ES-I3 (cell line): ENCODE measurements around the gene PSMD14.
"Not testable (repeated sequence)": the region's sequence is repeated elsewhere in the genome, so short reads cannot be mapped to it uniquely, and the experiment has no call there.

Experiments
- H3K36me3 ChIP-seq: 2 replicates; pipeline ENCODE4 v1.6.1; 2013; ENCODE audit warnings: mild to moderate bottlenecking, low read length, control low read depth, moderate library complexity; ENCODE audit not compliant: insufficient read depth
- H3K4me1 ChIP-seq: 2 replicates; pipeline ENCODE4 v1.6.1; 2013; ENCODE audit warnings: mild to moderate bottlenecking, control low read depth, low read length; ENCODE audit not compliant: insufficient read depth
- H3K9ac ChIP-seq: 2 replicates; pipeline ENCODE4 v1.6.1; 2013; ENCODE audit warnings: low read depth, mild to moderate bottlenecking, low read length, moderate library complexity
- H3K9me3 ChIP-seq: 2 replicates; pipeline ENCODE4 v1.6.1; 2013; ENCODE audit warnings: mild to moderate bottlenecking, low read length, moderate library complexity; ENCODE audit not compliant: control insufficient read depth, insufficient read depth

Gene PSMD14

DNA sequence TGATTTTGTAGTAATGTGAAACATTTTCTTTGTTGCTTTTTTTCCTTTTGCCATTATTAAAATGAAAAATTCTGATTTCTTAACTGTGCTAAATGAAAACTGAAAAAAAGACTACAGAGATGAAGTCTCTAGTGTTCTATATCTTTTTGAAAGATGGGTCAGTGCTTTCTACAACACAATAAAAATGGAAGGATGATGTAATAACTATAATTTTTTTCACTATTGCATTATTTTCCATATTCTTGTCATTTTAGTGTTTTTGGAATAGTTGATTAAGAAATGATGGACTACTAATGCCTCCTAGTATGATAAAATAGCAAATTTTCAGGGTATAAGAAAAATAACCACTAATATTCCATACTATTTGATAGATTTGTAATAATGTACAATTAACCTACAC, 7.2 kb downstream of the PSMD14 start:
- H3K36me3 ChIP-seq: no peaks in the 10 kb centered on the region
- no peaks in the 10 kb centered on the region for H3K4me1 ChIP-seq
- H3K9me3 ChIP-seq: no peaks in the 10 kb centered on the region
- H3K9ac ChIP-seq: no peak overlapping the region

DNA sequence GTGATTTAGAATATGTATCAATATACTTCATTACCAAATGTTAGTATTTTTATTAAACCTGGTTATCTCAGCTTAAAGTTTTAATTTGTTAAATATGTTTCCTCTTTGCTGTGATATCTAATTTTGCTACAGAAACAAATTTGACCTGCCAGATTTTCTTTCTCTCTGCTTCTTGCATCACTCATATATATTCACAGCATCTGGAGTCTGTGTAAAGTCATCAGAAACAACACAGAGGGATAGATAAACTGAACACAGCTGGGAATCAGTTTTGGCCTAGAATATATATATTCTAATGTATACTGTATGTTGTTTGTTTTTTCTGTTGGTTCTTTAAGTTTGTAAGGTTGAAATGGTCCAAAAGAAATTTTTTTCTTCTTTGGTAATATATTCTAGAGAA, 8.5 kb downstream of the PSMD14 start:
- H3K9me3 ChIP-seq: no peaks in the 10 kb centered on the region
- no peaks in the 10 kb centered on the region for H3K36me3 ChIP-seq

DNA sequence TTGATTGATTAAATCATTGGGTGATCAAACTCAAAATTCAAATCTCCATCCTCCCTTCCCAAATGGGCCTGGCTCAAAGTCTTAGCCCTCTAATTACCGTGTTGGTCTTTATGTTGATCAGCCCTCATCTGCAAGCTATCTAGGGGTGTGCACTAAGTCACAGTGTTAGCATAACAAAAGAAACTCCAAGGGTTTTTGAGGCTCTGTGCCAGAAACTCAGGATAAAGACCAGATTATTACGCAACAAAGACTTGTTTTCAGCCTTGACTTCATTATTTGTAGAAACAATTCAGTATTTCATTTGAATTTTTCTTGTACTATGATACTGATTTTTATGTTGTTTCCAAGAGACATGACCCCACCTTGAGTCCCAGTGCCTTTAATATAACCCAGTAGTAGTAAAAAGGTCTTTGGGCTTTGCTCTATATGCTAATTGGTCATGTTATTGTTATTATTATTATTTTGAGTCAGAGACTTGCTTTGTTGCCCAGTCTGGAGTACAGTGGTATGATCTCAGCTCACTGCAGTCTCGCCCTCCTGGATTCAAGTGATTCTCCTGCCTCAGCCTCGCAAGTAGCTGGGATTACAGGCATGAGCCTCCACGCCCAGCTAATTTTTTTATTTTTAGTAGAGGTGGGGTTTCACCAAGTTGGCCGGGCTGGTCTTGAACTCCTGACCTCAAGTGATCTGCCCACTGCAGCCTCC, 13.9 kb downstream of the PSMD14 start:
- peaks cover 10% of the 10 kb centered on the region for H3K4me1 ChIP-seq
- no peak overlapping the region for H3K9ac ChIP-seq
- H3K9me3 ChIP-seq: no peaks in the 10 kb centered on the region
- no peaks in the 10 kb centered on the region for H3K36me3 ChIP-seq

More for the DNA sequence above, 8.5 kb downstream of the PSMD14 start:
- Histone ChIP-seq H3K4me1 (peaks cover 4% of the 10 kb centered on the region; the same call in 1 of the 2 replicates), H3K9ac (no peak overlapping the region)

DNA sequence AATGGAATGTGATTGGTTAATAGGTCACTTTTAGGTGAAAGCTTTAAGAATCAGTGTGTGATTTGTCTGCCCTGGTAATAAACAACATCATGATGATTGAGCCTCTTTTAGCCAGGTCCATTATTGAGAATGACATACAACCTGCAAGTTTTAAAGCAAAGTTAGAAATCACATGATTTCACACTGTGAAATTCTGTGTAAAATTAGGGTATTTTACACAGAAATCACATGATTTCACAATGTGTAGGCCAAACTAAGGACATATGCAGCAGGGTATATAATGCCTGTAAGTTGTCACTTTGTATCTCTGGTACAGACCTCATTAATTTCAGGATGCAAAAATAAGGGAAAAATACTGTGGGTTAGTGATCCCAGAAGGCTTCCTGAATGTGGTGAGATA, 16.7 kb downstream of the PSMD14 start:
- Histone ChIP-seq H3K9me3 (no peaks in the 10 kb centered on the region), H3K36me3 (no peaks in the 10 kb centered on the region), H3K4me1 (peaks cover 10% of the 10 kb centered on the region), H3K9ac (no peak overlapping the region)

DNA sequence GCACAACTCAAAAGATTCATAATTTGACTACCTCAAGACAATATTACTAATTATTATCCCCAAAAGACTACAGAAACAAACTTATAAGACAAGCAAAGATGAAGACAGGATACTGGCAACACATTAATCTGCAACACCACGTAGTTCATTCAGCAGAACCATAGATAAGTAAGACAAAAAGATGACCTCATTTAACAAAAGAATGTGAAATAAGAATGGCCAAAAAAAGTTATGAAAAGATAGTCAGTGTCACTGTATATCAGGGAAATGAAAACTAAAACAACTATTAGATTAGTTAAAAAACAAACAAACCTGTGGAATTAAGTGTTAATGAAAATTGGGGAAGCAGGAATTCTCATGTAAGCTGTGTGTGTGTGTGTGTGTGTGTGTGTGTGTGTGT, 19.4 kb downstream of the PSMD14 start:
- Histone ChIP-seq H3K4me1 (no peaks in the 10 kb centered on the region), H3K9ac (no peak overlapping the region), H3K36me3 (no peaks in the 10 kb centered on the region)

DNA sequence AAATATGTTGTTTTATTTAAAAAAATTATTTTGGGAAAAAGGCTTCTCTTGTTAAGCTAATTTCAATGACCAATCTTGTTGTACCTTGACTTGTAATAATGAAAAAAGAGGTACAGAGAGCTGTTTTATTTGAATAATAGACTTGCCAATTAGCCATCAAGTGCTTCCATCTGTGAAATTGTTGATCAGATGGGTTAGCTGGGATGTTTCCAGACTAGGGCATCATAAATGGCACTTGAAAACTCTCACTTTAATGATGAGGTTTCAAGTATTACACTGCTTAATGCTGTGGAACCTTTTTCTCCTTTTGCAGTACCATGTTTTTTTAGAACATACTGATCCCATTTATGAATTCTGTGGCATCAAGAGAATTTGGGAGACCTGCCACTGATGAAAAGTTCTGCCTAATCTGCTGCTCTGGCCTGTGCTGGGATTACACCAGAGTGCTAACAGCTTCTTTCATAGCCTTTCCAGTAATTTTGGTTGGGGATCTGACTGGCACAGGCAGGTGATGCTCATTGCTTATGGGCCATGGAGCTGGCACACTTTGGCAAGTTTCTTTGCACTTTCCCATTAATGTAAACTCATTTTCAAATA, 24.2 kb downstream of the PSMD14 start:
- Histone ChIP-seq H3K36me3 (no peaks in the 10 kb centered on the region), H3K4me1 (no peaks in the 10 kb centered on the region), H3K9me3 (no peaks in the 10 kb centered on the region), H3K9ac (no peak overlapping the region)

More for the DNA sequence above, 19.4 kb downstream of the PSMD14 start:
- no peaks in the 10 kb centered on the region for H3K9me3 ChIP-seq

DNA sequence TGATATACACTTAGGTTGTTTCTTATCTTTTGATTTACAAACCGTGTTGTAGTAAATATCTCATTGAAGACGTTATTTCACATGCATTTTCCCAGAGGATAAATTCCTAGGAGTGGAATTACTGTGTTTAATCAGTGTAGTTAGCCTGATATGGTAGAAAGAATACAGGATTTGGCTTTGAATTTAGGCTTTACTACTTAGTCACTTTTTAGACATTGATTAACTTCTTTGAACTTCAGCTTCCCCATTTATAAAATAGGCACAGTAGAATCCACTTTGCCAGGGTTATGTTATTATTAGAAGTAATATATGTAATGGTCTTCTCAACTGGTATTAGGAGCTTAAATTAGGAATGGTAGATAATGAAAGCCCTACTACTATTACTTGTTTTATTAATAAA, 27.4 kb downstream of the PSMD14 start:
- Histone ChIP-seq H3K9ac (no peak overlapping the region), H3K4me1 (no peaks in the 10 kb centered on the region), H3K9me3 (no peaks in the 10 kb centered on the region), H3K36me3 (no peaks in the 10 kb centered on the region)

DNA sequence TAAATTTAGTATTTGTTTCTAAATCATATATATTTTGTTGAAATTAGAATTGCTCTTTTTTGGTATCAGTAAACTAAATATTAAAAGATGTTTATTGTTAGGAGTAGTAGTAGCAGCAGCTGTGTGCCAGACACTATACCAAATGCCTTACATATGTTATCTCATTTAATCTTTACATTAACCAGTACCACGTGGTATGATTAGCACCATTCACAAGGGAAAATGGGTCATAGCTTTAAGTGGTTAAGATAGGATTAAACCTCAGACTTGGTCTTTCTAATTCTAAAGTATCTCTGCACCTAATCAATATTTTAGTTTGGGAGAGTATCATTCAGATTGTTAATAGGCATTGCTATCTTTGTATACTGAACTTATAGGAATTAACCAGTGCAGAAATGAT, 29.0 kb downstream of the PSMD14 start:
- no peaks in the 10 kb centered on the region for H3K36me3 ChIP-seq
- no peaks in the 10 kb centered on the region for H3K9me3 ChIP-seq
- no peak overlapping the region for H3K9ac ChIP-seq
- H3K4me1 ChIP-seq: no peaks in the 10 kb centered on the region

DNA sequence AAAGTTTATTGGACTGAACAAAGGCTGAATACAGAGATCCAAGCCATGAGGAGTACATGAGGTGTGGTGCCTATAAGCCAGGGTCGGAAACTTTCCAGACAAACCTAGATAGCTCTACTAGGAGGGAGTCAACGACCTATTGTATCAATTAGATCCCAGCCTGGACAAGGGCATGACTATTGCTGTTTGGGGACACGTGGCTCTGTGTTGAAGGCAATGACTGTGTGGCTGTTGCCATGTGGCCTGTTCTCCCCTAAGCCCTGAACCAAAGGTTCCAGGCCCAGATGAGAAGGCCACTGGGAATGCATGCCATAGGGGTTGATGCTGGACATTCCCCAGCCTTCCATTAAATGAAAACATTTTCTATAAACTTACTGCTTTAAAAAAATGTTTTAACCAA, 31.3 kb downstream of the PSMD14 start:
- H3K4me1 ChIP-seq, H3K9me3 ChIP-seq, H3K9ac ChIP-seq, H3K36me3 ChIP-seq: not testable (repeated sequence)

DNA sequence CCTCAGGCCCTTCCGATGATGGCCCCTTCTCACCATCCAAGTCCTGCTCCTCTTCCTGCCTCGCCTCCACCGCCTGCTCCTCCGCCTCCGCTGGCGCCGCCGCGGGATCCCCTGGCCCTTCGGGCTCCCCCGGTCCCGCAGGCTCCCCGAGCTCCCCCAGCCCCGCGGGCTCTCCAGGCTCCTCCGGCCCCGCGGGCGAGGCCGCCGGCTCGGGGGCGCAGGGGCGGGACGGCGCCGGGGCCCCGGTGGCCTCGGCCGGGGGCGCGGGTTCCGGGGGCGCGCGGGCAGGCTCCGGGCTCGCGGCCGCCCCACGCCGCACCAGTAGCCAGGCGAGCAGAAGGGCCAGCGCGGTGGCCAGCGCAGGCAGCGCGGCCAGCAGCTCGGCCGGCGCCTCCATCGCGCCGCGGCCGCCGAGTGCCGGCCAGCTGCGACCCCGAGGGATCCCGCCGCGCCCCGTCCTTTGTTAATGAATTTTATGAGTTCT, 32.7 kb downstream of the PSMD14 start:
- not testable (repeated sequence) for H3K4me1 ChIP-seq, H3K36me3 ChIP-seq, H3K9ac ChIP-seq, H3K9me3 ChIP-seq

DNA sequence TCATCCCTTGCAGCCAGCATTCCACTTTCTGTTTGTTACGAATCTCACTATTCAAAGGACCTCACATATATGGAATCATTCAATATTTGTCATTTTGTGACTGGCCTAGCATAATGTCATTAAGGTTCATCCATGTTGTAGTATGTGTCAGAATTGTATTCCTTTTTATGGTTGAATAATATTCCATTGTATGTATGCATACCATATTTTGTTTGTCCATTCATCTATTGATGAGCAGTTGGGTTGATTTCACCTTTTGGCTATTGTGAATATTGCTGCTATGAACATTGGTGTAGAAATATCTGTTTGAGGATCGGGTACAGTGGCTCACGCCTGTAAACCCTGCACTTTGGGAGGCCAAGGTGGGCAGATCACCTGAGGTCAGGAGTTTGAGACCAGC, 35.0 kb downstream of the PSMD14 start:
- Histone ChIP-seq H3K4me1 (no peaks in the 10 kb centered on the region), H3K36me3 (no peaks in the 10 kb centered on the region), H3K9ac (no peak overlapping the region), H3K9me3 (no peaks in the 10 kb centered on the region)

DNA sequence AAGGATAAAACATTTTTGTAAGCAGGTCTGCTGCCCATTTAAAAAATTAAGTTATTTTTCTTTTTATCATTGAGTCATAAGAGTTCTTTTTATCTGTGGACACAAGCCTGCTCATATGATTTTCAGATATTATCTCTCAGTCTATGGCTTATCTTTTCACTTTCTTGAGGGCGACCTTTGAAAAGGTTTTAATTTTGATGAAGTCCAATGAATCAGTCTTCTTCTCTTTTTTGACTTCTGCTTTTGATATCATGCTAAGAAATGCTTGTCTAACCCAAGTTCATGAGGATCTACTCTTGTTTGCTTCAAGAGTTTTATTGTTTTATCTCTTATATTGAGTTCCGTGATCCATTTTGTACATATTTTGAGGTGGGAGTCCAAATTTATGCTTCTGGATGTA, 36.5 kb downstream of the PSMD14 start:
- H3K9ac ChIP-seq: no peak overlapping the region
- H3K9me3 ChIP-seq: no peaks in the 10 kb centered on the region
- H3K36me3 ChIP-seq: no peaks in the 10 kb centered on the region
- H3K4me1 ChIP-seq: no peaks in the 10 kb centered on the region

DNA sequence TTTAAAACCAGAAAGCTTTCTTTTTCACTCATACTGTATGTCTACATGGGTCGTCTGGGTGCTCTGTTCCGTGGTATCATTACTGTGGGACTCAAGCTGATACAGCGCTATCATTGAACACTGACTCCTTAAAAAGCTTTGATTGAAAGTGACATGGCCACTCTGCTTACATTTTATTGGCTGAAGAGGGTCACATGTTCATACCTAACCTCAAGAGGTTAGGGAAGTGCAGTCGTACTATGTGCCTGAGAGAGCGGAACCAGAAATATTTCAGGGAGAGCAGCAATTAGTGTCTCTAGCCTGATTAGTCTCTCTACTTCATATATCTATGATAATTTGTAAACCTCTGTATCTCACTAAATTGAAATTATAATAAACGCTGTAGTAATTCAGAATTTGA, 43.5 kb downstream of the PSMD14 start:
- Histone ChIP-seq H3K4me1 (0 out of 2 replicates have a peak, but pooled peaks cover 6% of the 10 kb centered on the region), H3K36me3 (no peaks in the 10 kb centered on the region), H3K9me3 (no peaks in the 10 kb centered on the region), H3K9ac (no peak overlapping the region)

DNA sequence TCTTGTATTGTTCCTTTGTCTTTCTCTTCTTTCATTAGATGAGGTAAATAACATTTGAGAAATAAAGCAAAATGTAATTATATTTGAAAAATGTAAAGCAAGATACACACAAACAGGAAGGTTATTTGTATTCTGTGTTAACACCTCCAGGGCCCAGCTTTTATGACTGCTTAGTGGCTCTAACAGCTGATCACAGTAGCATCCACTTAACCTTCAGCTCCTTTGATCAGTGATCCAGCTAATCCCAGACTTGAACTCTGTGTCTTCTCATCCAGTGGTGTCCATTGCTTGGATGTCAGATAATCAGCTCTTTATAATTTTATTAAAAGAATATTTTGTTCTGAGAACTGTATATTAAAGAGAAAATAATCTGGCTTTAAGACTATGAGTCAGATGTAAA, 44.5 kb downstream of the PSMD14 start:
- Histone ChIP-seq H3K9ac (no peak overlapping the region), H3K36me3 (no peaks in the 10 kb centered on the region), H3K4me1 (0 out of 2 replicates have a peak, but pooled peaks cover 6% of the 10 kb centered on the region), H3K9me3 (no peaks in the 10 kb centered on the region)

DNA sequence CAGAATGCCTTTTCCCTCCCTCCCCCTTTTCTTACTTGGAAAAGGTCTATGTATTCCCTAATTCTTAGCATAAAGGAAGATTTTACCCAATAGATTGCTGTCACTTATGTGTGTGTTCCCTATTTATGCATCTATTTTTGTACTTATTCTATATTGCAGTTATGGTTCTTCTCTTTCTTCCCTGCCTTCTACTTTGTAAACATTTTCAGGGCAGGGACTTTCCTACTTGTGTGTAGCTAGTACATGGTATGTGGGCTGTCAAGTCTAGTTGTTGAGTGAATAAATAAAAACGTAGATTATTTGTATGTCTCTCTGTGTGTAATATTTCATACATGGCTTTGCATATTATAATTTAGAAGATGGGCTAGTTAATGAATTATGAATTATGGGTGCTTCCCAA, 45.3 kb downstream of the PSMD14 start:
- Histone ChIP-seq H3K36me3 (no peaks in the 10 kb centered on the region), H3K9me3 (no peaks in the 10 kb centered on the region), H3K4me1 (0 out of 2 replicates have a peak, but pooled peaks cover 6% of the 10 kb centered on the region), H3K9ac (no peak overlapping the region)
